ENCODE measurements around the gene PPP1R1B. TPM values are rescaled to one million over a fixed set of nuclear protein-coding genes. Genes with fewer than 3 reads are reported as not detected.

PPP1R1B gene
- total RNA-seq, 5 donors from 2014 or later (not counting 1 experiment from before 2014, with no cell fraction given), result 0.12 to 0.35 (median 0.18) TPM; not detected in 1

DNA sequence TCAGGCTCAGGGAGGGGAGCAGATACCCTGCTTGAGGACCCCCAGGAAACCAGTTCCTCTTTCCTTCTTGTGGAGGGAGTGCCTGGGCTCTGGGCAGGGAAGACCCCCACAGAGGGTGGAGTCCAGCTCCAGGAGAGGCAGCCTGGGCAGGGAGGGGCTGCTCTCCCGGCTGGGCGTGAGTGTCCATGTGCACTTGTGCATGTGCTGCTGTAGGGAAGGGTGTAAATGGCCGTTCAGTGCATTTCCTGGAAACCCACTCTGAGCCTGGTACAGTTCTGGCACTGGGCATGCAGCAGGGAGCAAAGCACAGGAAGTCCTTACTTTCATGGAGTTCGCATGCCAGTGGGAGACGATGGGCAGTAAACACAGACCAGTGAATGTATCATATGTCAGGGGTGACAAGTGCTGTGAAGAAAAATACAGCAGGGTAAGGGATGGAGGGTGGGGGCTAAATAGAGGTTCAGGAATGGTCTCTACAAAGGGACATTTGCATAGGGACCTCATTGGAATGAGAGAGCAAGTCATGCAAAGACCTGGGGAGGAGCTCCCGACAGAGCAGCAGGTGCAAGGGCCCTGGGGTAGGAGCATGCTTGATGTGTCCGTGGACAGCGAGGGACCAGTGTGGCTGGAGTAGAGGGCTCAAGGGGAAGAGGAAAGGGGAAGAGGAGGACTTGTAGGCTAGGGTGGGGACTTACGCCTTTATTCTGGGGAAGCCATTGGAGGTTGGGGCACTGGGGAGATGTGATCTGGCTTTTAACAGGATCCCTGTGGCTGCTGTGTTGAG lies 15.7 kb downstream of the PPP1R1B start:
- no peak for ATAC-seq (replicated peaks in 1 of 4)
- H3K36me3 ChIP-seq (ENCODE audit: control insufficient read depth in 2 of 2, extremely low read depth in 1 of 2, insufficient read depth in 1 of 2, low read length in 1 of 2), result peaks cover 4% of the 10 kb centered on the region in 2 donors
- H3K27me3 ChIP-seq (replicated peaks in 1 of 2; ENCODE audit: control insufficient read depth in 2 of 2, extremely low read depth in 1 of 2, insufficient read depth in 2 of 2, low read length in 1 of 2), result no peaks in the 10 kb centered on the region
- 85% methylated on average over 9 of the region's 9 CpGs for WGBS (ENCODE audit: insufficient coverage)
- ChIA-PET POLR2A (no interaction called here), CTCF (interaction anchor here in 1 of 2 donors (2.0 kb wide), 1 partner anchor 11 kb away, joined by 4 read pairs; no protein-coding TSS in a partner anchor)
- Mint-ChIP-seq H3K36me3 (no peaks in the 10 kb centered on the region), H3K27ac (peak overlapping the region; percentile 49 to 65), H3K27me3 (no peaks in the 10 kb centered on the region), H3K9me3 (no peaks in the 10 kb centered on the region), H3K4me3 (peak overlapping the region in 2 of 3 donors; percentile 21 to 25), H3K4me1 (peaks cover 71 to 81% (median 79%) of the 10 kb centered on the region in 3 donors)
- peaks cover 27 to 87% of the 10 kb centered on the region in 2 experiments for H3K4me1 ChIP-seq (ENCODE audit: control insufficient read depth in 1 of 2, extremely low read depth in 1 of 2, insufficient read depth in 2 of 2, low read length in 2 of 2)
- no peak overlapping the region for H3K27ac ChIP-seq (ENCODE audit: low read length)
- no peak overlapping the region for H3K4me3 ChIP-seq (ENCODE audit: control insufficient read depth in 1 of 2, extremely low read depth in 1 of 2, low read length in 1 of 2)
- no peaks in the 10 kb centered on the region for H3K9me3 ChIP-seq
- DNase-seq, result no peak

DNA sequence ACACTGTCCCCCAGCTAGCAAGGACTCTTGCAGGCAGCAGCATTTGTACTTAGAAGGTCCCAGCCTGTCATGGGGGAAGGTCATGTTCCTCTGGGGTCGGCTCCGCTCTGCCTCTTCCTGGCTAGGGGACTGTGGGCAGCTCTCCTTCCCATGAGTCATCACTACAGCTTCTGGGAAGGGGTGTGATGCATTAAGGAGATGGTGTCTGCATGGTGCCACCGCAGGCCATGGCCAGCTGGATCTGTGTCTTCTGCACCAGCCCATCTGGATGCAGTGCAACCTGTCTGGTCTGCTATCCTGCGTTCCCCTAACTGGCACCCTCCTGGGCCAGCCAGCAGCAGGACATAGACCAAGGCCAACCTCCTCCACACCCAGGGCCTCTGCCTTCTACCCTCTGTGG lies 16.5 kb downstream of the PPP1R1B start:
- Histone ChIP-seq H3K9me3 (no peaks in the 10 kb centered on the region), H3K4me3 (ENCODE audit: control insufficient read depth in 1 of 2, extremely low read depth in 1 of 2, low read length in 1 of 2) (no peak overlapping the region), H3K36me3 (ENCODE audit: control insufficient read depth in 2 of 2, extremely low read depth in 1 of 2, insufficient read depth in 1 of 2, low read length in 1 of 2) (peaks cover 2 to 4% of the 10 kb centered on the region in 2 donors), H3K4me1 (ENCODE audit: control insufficient read depth in 1 of 2, extremely low read depth in 1 of 2, insufficient read depth in 2 of 2, low read length in 2 of 2) (peaks cover 21 to 80% of the 10 kb centered on the region in 2 experiments), H3K27me3 (replicated peaks in 1 of 2; ENCODE audit: control insufficient read depth in 2 of 2, extremely low read depth in 1 of 2, insufficient read depth in 2 of 2, low read length in 1 of 2) (no peaks in the 10 kb centered on the region), H3K27ac (ENCODE audit: low read length) (no peak overlapping the region)
- DNase-seq, result no peak
- 84% methylated on average over 4 of the region's 4 CpGs for WGBS (ENCODE audit: insufficient coverage)
- H3K9me3 Mint-ChIP-seq, result no peaks in the 10 kb centered on the region
- CTCF ChIA-PET, result interaction anchor here (0.5 to 2.0 kb wide), 2 partner anchors 11 to 317 kb away, joined by 4 to 5 read pairs; no protein-coding TSS in a partner anchor
- no peaks in the 10 kb centered on the region for H3K27me3 Mint-ChIP-seq
- H3K4me3 Mint-ChIP-seq, result peak overlapping the region in 1 of 3 donors; percentile 8
- no peak for ATAC-seq (replicated peaks in 1 of 4)
- H3K4me1 Mint-ChIP-seq, result peaks cover 65 to 76% (median 75%) of the 10 kb centered on the region in 3 donors
- POLR2A ChIA-PET, result no interaction called here
- H3K27ac Mint-ChIP-seq, result no peak overlapping the region
- H3K36me3 Mint-ChIP-seq, result no peaks in the 10 kb centered on the region

DNA sequence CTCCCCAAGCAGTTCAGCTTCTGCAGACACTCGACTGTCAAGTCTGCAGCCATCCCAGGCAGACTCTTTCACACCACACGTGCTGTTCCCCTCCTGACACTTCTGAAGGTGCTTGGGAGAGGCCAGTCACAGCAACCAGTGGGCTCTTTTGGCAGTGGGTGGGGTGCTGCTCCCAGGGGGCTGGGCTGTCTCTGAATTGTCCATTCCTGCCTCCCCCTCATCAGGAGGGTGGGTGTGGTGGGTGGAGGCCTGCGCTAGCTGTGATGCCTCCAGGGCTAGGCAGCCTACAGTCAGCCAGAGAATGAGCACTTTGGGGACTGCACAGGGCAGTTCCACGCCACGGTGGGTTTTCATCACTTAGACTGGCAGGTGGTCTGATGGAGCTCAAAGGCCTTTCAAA lies 20.5 kb downstream of the PPP1R1B start:
- H3K4me3 Mint-ChIP-seq, result no peak overlapping the region
- Histone ChIP-seq H3K4me1 (ENCODE audit: control insufficient read depth in 1 of 2, extremely low read depth in 1 of 2, insufficient read depth in 2 of 2, low read length in 2 of 2) (peaks cover 2 to 47% of the 10 kb centered on the region in 2 experiments), H3K27me3 (replicated peaks in 1 of 2; ENCODE audit: control insufficient read depth in 2 of 2, extremely low read depth in 1 of 2, insufficient read depth in 2 of 2, low read length in 1 of 2) (no peaks in the 10 kb centered on the region), H3K36me3 (ENCODE audit: control insufficient read depth in 2 of 2, extremely low read depth in 1 of 2, insufficient read depth in 1 of 2, low read length in 1 of 2) (peaks cover 9 to 10% of the 10 kb centered on the region in 2 donors), H3K27ac (ENCODE audit: low read length) (no peak overlapping the region), H3K9me3 (no peaks in the 10 kb centered on the region), H3K4me3 (ENCODE audit: control insufficient read depth in 1 of 2, extremely low read depth in 1 of 2, low read length in 1 of 2) (no peak overlapping the region)
- 71% methylated on average over 3 of the region's 5 CpGs for WGBS (ENCODE audit: insufficient coverage)
- no peaks in the 10 kb centered on the region for H3K27me3 Mint-ChIP-seq
- ATAC-seq (replicated peaks in 1 of 4) (no peak), DNase-seq (no peak)
- H3K9me3 Mint-ChIP-seq, result no peaks in the 10 kb centered on the region
- ChIA-PET CTCF (interaction anchor here in 1 of 2 donors (1.8 kb wide), 1 partner anchor 26 kb away, joined by 6 read pairs; no protein-coding TSS in a partner anchor), POLR2A (no interaction called here)
- no peak overlapping the region for H3K27ac Mint-ChIP-seq
- peaks cover 12% of the 10 kb centered on the region for H3K36me3 Mint-ChIP-seq
- H3K4me1 Mint-ChIP-seq, result peaks cover 55 to 67% (median 64%) of the 10 kb centered on the region in 3 donors

GRCh38 chr17:39648616-39649366 lies 22.0 kb downstream of the PPP1R1B start:
- no peak overlapping the region for H3K27ac ChIP-seq (ENCODE audit: low read length)
- ChIA-PET POLR2A (no interaction called here), CTCF (interaction anchor here in 1 of 2 donors (0.9 to 1.8 kb wide), 2 partner anchors 24 to 27 kb away, joined by 4 to 6 read pairs; no protein-coding TSS in a partner anchor)
- H3K4me3 ChIP-seq (ENCODE audit: control insufficient read depth in 1 of 2, extremely low read depth in 1 of 2, low read length in 1 of 2), result no peak overlapping the region
- Mint-ChIP-seq H3K27me3 (no peaks in the 10 kb centered on the region), H3K4me1 (peaks cover 47 to 62% (median 61%) of the 10 kb centered on the region in 3 donors), H3K27ac (peak overlapping the region; percentile 8 to 37), H3K36me3 (peaks cover 15% of the 10 kb centered on the region), H3K9me3 (no peaks in the 10 kb centered on the region), H3K4me3 (no peak overlapping the region)
- no peaks in the 10 kb centered on the region for H3K27me3 ChIP-seq (replicated peaks in 1 of 2; ENCODE audit: control insufficient read depth in 2 of 2, extremely low read depth in 1 of 2, insufficient read depth in 2 of 2, low read length in 1 of 2)
- H3K36me3 ChIP-seq (ENCODE audit: control insufficient read depth in 2 of 2, extremely low read depth in 1 of 2, insufficient read depth in 1 of 2, low read length in 1 of 2), result peaks cover 8 to 13% of the 10 kb centered on the region in 2 donors
- no peaks in the 10 kb centered on the region for H3K9me3 ChIP-seq
- peaks cover 0 to 46% of the 10 kb centered on the region in 2 experiments for H3K4me1 ChIP-seq (ENCODE audit: control insufficient read depth in 1 of 2, extremely low read depth in 1 of 2, insufficient read depth in 2 of 2, low read length in 2 of 2)
- no peak for ATAC-seq (replicated peaks in 1 of 4)
- no peak for DNase-seq
- 97% methylated on average over 5 of the region's 15 CpGs for WGBS (ENCODE audit: insufficient coverage)

GRCh38 chr17:39650121-39650579 lies 23.4 kb downstream of the PPP1R1B start:
- H3K27me3 ChIP-seq (replicated peaks in 1 of 2; ENCODE audit: control insufficient read depth in 2 of 2, extremely low read depth in 1 of 2, insufficient read depth in 2 of 2, low read length in 1 of 2), result no peaks in the 10 kb centered on the region
- peaks cover 0 to 44% of the 10 kb centered on the region in 2 experiments for H3K4me1 ChIP-seq (ENCODE audit: control insufficient read depth in 1 of 2, extremely low read depth in 1 of 2, insufficient read depth in 2 of 2, low read length in 2 of 2)
- no peak overlapping the region for H3K27ac ChIP-seq (ENCODE audit: low read length)
- 93% methylated on average over 7 of the region's 11 CpGs for WGBS (ENCODE audit: insufficient coverage)
- CTCF ChIA-PET, result interaction anchor here (0.6 to 1.2 kb wide), 2 partner anchors 27 to 32 kb away, joined by 4 to 5 read pairs; no protein-coding TSS in a partner anchor
- ATAC-seq (replicated peaks in 1 of 4), result no peak
- peaks cover 8 to 22% of the 10 kb centered on the region in 2 donors for H3K36me3 ChIP-seq (ENCODE audit: control insufficient read depth in 2 of 2, extremely low read depth in 1 of 2, insufficient read depth in 1 of 2, low read length in 1 of 2)
- H3K36me3 Mint-ChIP-seq, result peaks cover 16% of the 10 kb centered on the region
- POLR2A ChIA-PET, result no interaction called here
- H3K4me1 Mint-ChIP-seq, result peaks cover 48 to 60% (median 59%) of the 10 kb centered on the region in 3 donors
- no peak overlapping the region for H3K4me3 Mint-ChIP-seq
- peak overlapping the region in 1 of 2 donors; percentile 30 for H3K27ac Mint-ChIP-seq
- no peaks in the 10 kb centered on the region for H3K9me3 Mint-ChIP-seq
- H3K4me3 ChIP-seq (ENCODE audit: control insufficient read depth in 1 of 2, extremely low read depth in 1 of 2, low read length in 1 of 2), result no peak overlapping the region
- no peaks in the 10 kb centered on the region for H3K27me3 Mint-ChIP-seq
- no peaks in the 10 kb centered on the region for H3K9me3 ChIP-seq
- no peak for DNase-seq
